Measurements from ENCODE around the gene CD47. TPM values are rescaled to one million over a fixed set of nuclear protein-coding genes. Genes with fewer than 3 reads are reported as not detected.

CD47 gene
- total and polyA plus RNA-seq, 7 donors: 10.8 to 74.9 (median 61.4) TPM

DNA sequence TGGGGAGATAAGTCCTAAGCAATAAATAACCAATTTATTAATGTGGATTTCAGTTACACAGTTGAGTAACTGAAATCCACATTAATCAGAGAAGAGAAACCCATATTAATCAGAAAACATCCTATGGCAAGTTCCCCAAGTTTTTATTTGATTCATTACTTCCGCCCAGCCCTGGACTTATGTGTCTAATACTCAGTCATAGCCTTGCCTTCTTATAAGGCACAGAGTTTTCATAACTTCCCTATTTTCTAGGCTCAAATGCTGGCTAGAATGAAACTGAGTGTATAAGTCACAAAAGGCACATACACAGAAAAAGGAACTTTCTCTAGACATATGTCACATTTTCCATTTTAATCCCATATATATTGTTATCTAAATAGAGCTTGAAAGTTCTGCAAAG lies 28.8 kb downstream of the CD47 start:
- intact Hi-C loops (cut with DNase I): no loop called here

DNA sequence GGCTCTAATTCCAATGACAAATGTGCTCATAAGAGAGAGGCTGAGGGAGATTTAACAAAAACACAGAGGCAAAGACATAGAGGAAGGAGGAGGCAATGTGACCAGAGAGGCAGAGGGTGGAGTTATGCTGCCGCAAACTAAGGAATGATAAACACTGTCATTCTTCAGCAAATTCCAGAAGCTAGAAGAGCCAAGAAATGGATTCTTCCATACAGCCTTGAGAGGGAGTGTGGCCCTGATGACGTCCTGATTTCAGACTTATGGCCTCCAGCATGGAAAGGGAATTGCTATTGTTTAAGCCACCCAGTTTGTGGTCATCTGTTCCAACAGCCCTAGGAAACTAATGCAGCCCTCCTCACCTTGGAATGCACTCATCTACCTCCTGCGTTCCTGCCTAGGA lies 30.5 kb downstream of the CD47 start:
- Histone ChIP-seq H3K36me3 (peaks cover 0 to 41% (median 4%) of the 10 kb centered on the region in 4 donors), H3K27me3 (no peaks in the 10 kb centered on the region), H3K4me1 (peaks cover 0 to 6% (median 2%) of the 10 kb centered on the region in 4 donors), H3K4me3 (no peak overlapping the region), H3K27ac (no peak overlapping the region), H3K9me3 (no peaks in the 10 kb centered on the region)
- DNase-seq: no peak
- WGBS, 2 donors: 89 to 91% methylated on average over 3 of the region's 3 CpGs
- no peak for TF ChIP-seq POLR2AphosphoS5 (IDR thresholded peaks at IDR 0.05)
- TF ChIP-seq POLR2A (IDR thresholded peaks at IDR 0.05): no peak
- TF ChIP-seq EP300 (IDR thresholded peaks at IDR 0.05): no peak
- TF ChIP-seq, protein P1, sequence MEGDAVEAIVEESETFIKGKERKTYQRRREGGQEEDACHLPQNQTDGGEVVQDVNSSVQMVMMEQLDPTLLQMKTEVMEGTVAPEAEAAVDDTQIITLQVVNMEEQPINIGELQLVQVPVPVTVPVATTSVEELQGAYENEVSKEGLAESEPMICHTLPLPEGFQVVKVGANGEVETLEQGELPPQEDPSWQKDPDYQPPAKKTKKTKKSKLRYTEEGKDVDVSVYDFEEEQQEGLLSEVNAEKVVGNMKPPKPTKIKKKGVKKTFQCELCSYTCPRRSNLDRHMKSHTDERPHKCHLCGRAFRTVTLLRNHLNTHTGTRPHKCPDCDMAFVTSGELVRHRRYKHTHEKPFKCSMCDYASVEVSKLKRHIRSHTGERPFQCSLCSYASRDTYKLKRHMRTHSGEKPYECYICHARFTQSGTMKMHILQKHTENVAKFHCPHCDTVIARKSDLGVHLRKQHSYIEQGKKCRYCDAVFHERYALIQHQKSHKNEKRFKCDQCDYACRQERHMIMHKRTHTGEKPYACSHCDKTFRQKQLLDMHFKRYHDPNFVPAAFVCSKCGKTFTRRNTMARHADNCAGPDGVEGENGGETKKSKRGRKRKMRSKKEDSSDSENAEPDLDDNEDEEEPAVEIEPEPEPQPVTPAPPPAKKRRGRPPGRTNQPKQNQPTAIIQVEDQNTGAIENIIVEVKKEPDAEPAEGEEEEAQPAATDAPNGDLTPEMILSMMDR (IDR thresholded peaks at IDR 0.05): no peak
- intact Hi-C loops (cut with DNase I): no loop called here

More for the DNA sequence above, 28.8 kb downstream of the CD47 start:
- no peak overlapping the region for H3K27ac ChIP-seq
- H3K36me3 ChIP-seq: peaks cover 0 to 33% (median 4%) of the 10 kb centered on the region in 4 donors
- no peak overlapping the region for H3K4me3 ChIP-seq
- no peak for DNase-seq
- WGBS, 2 donors: 78 to 93% methylated on average over 1 of the region's 1 CpG
- H3K27me3 ChIP-seq: no peaks in the 10 kb centered on the region
- H3K9me3 ChIP-seq: no peaks in the 10 kb centered on the region
- TF ChIP-seq POLR2A (IDR thresholded peaks at IDR 0.05): no peak
- no peak for TF ChIP-seq EP300 (IDR thresholded peaks at IDR 0.05)
- TF ChIP-seq, protein P1 (IDR thresholded peaks at IDR 0.05): no peak
- TF ChIP-seq POLR2AphosphoS5 (IDR thresholded peaks at IDR 0.05): no peak
- peaks cover 0 to 6% (median 2%) of the 10 kb centered on the region in 4 donors for H3K4me1 ChIP-seq

DNA sequence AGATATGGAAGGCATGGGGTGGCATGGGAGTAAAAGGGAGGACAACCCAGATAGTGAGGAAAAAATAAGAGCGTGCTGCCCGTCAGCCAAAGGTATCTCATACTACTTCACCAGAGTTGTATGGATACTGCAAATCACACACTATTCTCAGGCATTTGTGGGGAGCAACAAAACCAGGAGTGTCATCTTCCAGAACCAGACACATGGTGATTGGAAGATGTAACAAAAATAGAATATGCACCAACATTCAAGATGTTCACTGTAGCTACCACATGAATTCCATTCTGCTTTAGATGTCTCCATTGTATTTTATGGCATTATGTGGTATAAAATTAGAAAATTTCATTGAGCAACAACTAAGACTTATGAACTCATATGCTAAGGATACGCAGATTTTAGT lies 34.9 kb downstream of the CD47 start:
- H3K27ac ChIP-seq: no peak overlapping the region
- H3K4me1 ChIP-seq: peaks cover 0 to 12% (median 10%) of the 10 kb centered on the region in 4 donors
- TF ChIP-seq, protein P1 (IDR thresholded peaks at IDR 0.05): no peak
- TF ChIP-seq POLR2A (IDR thresholded peaks at IDR 0.05) (no peak), POLR2AphosphoS5 (IDR thresholded peaks at IDR 0.05) (no peak), EP300 (IDR thresholded peaks at IDR 0.05) (no peak)
- DNase-seq: no peak
- no peak overlapping the region for H3K4me3 ChIP-seq
- intact Hi-C loops (cut with DNase I): no loop called here
- 97 to 98% methylated on average over 3 of the region's 3 CpGs for WGBS, 2 donors
- H3K36me3 ChIP-seq: peaks cover 0 to 50% (median 4%) of the 10 kb centered on the region in 4 donors
- H3K27me3 ChIP-seq: no peaks in the 10 kb centered on the region
- H3K9me3 ChIP-seq: no peaks in the 10 kb centered on the region

DNA sequence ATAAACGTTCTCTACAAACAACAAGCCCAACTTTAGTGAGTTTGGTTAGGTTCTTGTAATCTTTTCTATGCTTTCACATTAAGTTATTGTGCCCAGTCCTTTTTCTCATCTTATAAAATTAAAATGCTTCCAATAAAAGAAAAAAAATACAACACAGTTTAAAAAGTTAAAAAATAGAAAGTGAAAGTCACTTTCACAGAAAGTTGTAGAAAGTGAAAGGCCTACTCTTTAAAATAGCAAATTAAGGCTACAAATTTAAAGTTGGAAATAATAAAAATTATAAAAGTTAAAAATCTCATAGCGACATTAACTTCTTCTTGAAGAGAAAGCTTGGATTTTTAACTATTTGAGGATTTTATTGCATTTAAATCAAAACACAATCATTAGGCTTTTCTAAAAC lies 35.9 kb downstream of the CD47 start:
- Histone ChIP-seq H3K9me3 (no peaks in the 10 kb centered on the region), H3K36me3 (peaks cover 0 to 52% (median 2%) of the 10 kb centered on the region in 4 donors), H3K4me3 (no peak overlapping the region), H3K27me3 (no peaks in the 10 kb centered on the region), H3K4me1 (peaks cover 0 to 9% (median 7%) of the 10 kb centered on the region in 4 donors), H3K27ac (no peak overlapping the region)
- no peak for DNase-seq
- TF ChIP-seq, protein P1 (IDR thresholded peaks at IDR 0.05): no peak
- TF ChIP-seq EP300 (IDR thresholded peaks at IDR 0.05) (no peak), POLR2AphosphoS5 (IDR thresholded peaks at IDR 0.05) (no peak), POLR2A (IDR thresholded peaks at IDR 0.05) (no peak)
- 89 to 93% methylated on average over 2 of the region's 2 CpGs for WGBS, 2 donors
- intact Hi-C loops (cut with DNase I): no loop called here

DNA sequence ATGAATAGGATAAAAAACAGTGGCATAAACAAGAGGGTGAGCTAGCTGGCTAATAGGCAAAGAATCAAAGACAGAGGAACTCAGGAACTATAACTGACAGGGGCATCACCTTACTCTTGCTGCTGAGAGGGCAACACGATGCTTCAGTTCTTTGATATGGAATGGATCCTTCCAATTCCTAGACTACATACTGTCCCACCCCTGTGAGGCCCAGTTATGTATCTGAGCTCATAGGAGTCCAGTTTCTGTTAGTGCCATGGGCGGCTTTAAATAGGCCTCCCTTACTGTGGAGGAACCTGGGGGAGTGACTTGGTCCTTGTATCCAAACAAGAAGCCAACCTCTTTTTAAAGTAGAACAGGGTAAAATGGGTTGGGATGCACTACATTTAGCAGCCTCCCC lies 37.3 kb downstream of the CD47 start:
- TF ChIP-seq POLR2AphosphoS5 (IDR thresholded peaks at IDR 0.05) (no peak), EP300 (IDR thresholded peaks at IDR 0.05) (no peak), POLR2A (IDR thresholded peaks at IDR 0.05) (no peak)
- TF ChIP-seq, protein P1 (IDR thresholded peaks at IDR 0.05): no peak
- no peaks in the 10 kb centered on the region for H3K27me3 ChIP-seq
- H3K4me1 ChIP-seq: peaks cover 0 to 9% (median 7%) of the 10 kb centered on the region in 4 donors
- no peak for DNase-seq
- intact Hi-C loops (cut with DNase I): no loop called here
- no peak overlapping the region for H3K4me3 ChIP-seq
- H3K9me3 ChIP-seq: no peaks in the 10 kb centered on the region
- peaks cover 0 to 44% (median 2%) of the 10 kb centered on the region in 4 donors for H3K36me3 ChIP-seq
- H3K27ac ChIP-seq: no peak overlapping the region
- 96 to 97% methylated on average over 2 of the region's 2 CpGs for WGBS, 2 donors

Measured in sigmoid colon (tissue), 7 donors.